ENCODE results near the gene TBC1D13. TPM values are rescaled to one million over a fixed set of nuclear protein-coding genes. Genes with fewer than 3 reads are reported as not detected.

Gene TBC1D13
- total and polyA plus RNA-seq, 9 of the 15 experiments (the other 6 are each of a cell fraction or from before 2014, with no cell fraction given), result 2.3 to 28.7 (median 11.4) TPM

DNA sequence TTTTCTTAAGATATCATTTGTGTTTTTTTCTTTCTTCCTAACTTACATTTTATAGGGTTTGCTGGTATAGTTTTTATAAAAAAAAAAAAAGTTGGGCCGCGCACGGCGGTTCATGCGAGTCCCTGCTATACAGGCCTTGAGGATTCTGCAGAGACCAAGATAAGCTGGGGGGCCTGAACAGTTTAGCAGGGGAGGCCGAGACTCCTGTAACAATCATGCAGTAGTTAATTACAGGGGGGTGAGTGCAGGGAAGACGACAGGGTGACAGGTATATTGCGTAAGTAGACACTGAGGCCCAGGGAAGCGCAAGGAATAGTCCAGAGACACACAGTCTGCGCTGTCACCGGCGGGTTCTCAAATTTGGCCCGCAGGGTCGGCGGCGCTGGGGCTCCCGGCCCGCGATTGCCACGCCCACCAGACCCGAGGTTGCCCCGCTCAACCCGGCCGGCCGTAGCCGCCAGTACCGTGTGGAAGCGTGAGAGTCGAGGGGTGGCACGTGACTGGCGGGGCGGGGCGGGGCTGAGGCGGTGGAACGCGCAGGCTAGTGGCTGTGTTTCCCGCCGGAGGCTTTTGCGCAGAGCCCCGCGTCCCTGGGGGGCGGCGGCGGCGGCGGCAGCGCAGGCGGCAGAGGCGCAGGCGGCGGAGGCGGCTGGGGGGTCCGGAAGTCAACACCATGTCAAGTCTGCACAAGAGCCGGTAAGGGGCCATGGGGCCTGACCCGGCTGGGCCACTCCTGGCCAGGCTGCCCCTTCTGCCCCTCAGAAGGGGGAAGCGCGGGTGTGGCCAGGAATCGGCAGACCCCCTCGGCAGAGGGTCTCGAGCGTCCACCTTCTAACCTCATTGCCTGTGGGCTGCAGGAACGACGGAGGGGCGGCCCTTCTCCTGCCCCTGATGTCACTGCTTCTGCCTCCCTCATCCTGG lies at the start of gene TBC1D13 (continued):
- TF ChIP-seq, protein P1, sequence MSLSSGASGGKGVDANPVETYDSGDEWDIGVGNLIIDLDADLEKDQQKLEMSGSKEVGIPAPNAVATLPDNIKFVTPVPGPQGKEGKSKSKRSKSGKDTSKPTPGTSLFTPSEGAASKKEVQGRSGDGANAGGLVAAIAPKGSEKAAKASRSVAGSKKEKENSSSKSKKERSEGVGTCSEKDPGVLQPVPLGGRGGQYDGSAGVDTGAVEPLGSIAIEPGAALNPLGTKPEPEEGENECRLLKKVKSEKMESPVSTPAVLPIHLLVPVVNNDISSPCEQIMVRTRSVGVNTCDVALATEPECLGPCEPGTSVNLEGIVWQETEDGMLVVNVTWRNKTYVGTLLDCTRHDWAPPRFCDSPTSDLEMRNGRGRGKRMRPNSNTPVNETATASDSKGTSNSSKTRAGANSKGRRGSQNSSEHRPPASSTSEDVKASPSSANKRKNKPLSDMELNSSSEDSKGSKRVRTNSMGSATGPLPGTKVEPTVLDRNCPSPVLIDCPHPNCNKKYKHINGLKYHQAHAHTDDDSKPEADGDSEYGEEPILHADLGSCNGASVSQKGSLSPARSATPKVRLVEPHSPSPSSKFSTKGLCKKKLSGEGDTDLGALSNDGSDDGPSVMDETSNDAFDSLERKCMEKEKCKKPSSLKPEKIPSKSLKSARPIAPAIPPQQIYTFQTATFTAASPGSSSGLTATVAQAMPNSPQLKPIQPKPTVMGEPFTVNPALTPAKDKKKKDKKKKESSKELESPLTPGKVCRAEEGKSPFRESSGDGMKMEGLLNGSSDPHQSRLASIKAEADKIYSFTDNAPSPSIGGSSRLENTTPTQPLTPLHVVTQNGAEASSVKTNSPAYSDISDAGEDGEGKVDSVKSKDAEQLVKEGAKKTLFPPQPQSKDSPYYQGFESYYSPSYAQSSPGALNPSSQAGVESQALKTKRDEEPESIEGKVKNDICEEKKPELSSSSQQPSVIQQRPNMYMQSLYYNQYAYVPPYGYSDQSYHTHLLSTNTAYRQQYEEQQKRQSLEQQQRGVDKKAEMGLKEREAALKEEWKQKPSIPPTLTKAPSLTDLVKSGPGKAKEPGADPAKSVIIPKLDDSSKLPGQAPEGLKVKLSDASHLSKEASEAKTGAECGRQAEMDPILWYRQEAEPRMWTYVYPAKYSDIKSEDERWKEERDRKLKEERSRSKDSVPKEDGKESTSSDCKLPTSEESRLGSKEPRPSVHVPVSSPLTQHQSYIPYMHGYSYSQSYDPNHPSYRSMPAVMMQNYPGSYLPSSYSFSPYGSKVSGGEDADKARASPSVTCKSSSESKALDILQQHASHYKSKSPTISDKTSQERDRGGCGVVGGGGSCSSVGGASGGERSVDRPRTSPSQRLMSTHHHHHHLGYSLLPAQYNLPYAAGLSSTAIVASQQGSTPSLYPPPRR (CRISPR knock-in tag; IDR thresholded peaks at IDR 0.05; ENCODE audit: borderline replicate concordance), result 0 out of 2 replicates have a peak, but pooled peaks have one; percentile 50
- peak; percentile 70; the same call in 1 of the 2 replicates for TF ChIP-seq ZKSCAN1 (IDR thresholded peaks at IDR 0.05; ENCODE audit: low read depth, low read length)
- TF ChIP-seq EGR1 (conservative IDR thresholded peaks at IDR 0.05), result peak; percentile 82
- peak; percentile 98 for TF ChIP-seq FOXP1 (CRISPR knock-in tag; IDR thresholded peaks at IDR 0.05)
- peak; percentile 58; the same call in 1 of the 2 replicates for TF ChIP-seq ARID1B (IDR thresholded peaks at IDR 0.05)
- TF ChIP-seq, protein P2, sequence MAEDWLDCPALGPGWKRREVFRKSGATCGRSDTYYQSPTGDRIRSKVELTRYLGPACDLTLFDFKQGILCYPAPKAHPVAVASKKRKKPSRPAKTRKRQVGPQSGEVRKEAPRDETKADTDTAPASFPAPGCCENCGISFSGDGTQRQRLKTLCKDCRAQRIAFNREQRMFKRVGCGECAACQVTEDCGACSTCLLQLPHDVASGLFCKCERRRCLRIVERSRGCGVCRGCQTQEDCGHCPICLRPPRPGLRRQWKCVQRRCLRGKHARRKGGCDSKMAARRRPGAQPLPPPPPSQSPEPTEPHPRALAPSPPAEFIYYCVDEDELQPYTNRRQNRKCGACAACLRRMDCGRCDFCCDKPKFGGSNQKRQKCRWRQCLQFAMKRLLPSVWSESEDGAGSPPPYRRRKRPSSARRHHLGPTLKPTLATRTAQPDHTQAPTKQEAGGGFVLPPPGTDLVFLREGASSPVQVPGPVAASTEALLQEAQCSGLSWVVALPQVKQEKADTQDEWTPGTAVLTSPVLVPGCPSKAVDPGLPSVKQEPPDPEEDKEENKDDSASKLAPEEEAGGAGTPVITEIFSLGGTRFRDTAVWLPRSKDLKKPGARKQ (CRISPR knock-in tag; IDR thresholded peaks at IDR 0.05), result no peak
- TF ChIP-seq, protein P3, sequence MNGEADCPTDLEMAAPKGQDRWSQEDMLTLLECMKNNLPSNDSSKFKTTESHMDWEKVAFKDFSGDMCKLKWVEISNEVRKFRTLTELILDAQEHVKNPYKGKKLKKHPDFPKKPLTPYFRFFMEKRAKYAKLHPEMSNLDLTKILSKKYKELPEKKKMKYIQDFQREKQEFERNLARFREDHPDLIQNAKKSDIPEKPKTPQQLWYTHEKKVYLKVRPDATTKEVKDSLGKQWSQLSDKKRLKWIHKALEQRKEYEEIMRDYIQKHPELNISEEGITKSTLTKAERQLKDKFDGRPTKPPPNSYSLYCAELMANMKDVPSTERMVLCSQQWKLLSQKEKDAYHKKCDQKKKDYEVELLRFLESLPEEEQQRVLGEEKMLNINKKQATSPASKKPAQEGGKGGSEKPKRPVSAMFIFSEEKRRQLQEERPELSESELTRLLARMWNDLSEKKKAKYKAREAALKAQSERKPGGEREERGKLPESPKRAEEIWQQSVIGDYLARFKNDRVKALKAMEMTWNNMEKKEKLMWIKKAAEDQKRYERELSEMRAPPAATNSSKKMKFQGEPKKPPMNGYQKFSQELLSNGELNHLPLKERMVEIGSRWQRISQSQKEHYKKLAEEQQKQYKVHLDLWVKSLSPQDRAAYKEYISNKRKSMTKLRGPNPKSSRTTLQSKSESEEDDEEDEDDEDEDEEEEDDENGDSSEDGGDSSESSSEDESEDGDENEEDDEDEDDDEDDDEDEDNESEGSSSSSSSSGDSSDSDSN (IDR thresholded peaks at IDR 0.05; ENCODE audit: borderline replicate concordance in 1 of 2, low read depth in 2 of 2, low read length in 2 of 2), result peak in 1 of 2 experiments; percentile 74; a peak in 2 of 4 replicates
- TF ChIP-seq, protein P4, sequence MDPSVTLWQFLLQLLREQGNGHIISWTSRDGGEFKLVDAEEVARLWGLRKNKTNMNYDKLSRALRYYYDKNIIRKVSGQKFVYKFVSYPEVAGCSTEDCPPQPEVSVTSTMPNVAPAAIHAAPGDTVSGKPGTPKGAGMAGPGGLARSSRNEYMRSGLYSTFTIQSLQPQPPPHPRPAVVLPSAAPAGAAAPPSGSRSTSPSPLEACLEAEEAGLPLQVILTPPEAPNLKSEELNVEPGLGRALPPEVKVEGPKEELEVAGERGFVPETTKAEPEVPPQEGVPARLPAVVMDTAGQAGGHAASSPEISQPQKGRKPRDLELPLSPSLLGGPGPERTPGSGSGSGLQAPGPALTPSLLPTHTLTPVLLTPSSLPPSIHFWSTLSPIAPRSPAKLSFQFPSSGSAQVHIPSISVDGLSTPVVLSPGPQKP (CRISPR knock-in tag; IDR thresholded peaks at IDR 0.05), result no peak
- no peak for TF ChIP-seq ARID2 (IDR thresholded peaks at IDR 0.05)
- 0 out of 2 replicates have a peak, but pooled peaks have one; percentile 66 for TF ChIP-seq ZBED1 (IDR thresholded peaks at IDR 0.05)
- TF ChIP-seq POLR2A (conservative IDR thresholded peaks at IDR 0.05), result peak; percentile 81
- TF ChIP-seq, protein P5, sequence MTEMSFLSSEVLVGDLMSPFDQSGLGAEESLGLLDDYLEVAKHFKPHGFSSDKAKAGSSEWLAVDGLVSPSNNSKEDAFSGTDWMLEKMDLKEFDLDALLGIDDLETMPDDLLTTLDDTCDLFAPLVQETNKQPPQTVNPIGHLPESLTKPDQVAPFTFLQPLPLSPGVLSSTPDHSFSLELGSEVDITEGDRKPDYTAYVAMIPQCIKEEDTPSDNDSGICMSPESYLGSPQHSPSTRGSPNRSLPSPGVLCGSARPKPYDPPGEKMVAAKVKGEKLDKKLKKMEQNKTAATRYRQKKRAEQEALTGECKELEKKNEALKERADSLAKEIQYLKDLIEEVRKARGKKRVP (CRISPR knock-in tag; IDR thresholded peaks at IDR 0.05), result 0 out of 2 replicates have a peak, but pooled peaks have one; percentile 4
- peak; percentile 76 for TF ChIP-seq NBN (IDR thresholded peaks at IDR 0.05; ENCODE audit: low read depth)
